SK-N-SH (cell line): ENCODE measurements around the gene VWA3B.

Experiments
- CTCF ChIP-seq: fragments of 200-600 bp; sonication (generic); IDR thresholded peaks from 2 replicates; pipeline ENCODE4 v1.6.1; 2017; ENCODE audit warnings: antibody characterized with exemption, mild to moderate bottlenecking, moderate library complexity
- MAX ChIP-seq: IDR thresholded peaks from 2 replicates; pipeline ENCODE4 v1.4.0; 2012; ENCODE audit warnings: low read depth

DNA sequence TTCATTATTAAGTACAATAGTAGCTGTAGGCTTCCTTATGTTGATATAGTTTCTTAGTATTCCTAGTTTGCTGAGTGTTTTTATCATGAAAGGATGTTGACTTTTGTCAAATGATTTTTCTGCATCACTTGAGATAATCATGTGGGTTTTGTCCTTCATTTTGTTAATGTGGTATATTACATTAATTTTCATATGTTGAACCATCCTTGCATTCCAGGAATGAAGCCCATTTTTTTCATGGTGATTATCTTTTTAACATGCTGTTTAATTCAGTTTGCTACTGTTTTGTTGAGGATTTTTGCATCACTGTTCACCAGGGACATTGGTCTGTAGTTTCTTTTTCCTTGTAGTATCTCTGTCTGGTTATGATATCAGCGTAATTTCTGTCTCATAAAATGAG lies 176.4 kb downstream of the VWA3B start:
- no peak for TF ChIP-seq MAX
- no peak for TF ChIP-seq CTCF
